Neural progenitor cell (in vitro differentiated cells): ENCODE data around the gene SEMA6A. TPM values are rescaled to one million over a fixed set of nuclear protein-coding genes. Genes with fewer than 3 reads are reported as not detected.

ENCODE experiments used
- DNase-seq: peaks from one replicate; pipeline ENCODE4 v3.0.0-alpha.2; 2016; ENCODE audit warnings: low spot score
- H2AFZ ChIP-seq: fragments of 200-600 bp; sonication (generic); replicated peaks from 2 replicates; pipeline ENCODE4 v1.6.1; 2016; ENCODE audit warnings: antibody characterized with exemption
- H3F3A ChIP-seq: fragments of 200-600 bp; sonication (generic); 2 replicates; pipeline ENCODE4 v1.6.1; 2016; ENCODE audit warnings: antibody characterized with exemption, low read depth
- H3K27ac ChIP-seq: fragments of 200-600 bp; sonication (generic); 2 replicates; pipeline ENCODE4 v1.5.1; 2016; ENCODE audit warnings: mild to moderate bottlenecking
- H3K27me3 ChIP-seq: fragments of 200-600 bp; sonication (generic); 2 replicates; pipeline ENCODE4 v1.6.1; 2016; ENCODE audit warnings: mild to moderate bottlenecking, moderate library complexity
- H3K36me3 ChIP-seq: fragments of 200-600 bp; sonication (generic); 2 replicates; pipeline ENCODE4 v1.5.1; 2016
- H3K4me1 ChIP-seq: fragments of 200-600 bp; sonication (generic); 2 replicates; pipeline ENCODE4 v1.6.1; 2016; ENCODE audit warnings: mixed run types
- H3K4me2 ChIP-seq: fragments of 200-600 bp; sonication (generic); 2 replicates; pipeline ENCODE4 v1.6.1; 2016
- H3K4me3 ChIP-seq: fragments of 200-600 bp; sonication (generic); 2 replicates; pipeline ENCODE4 v1.5.1; 2016
- H3K79me2 ChIP-seq: fragments of 200-600 bp; sonication (generic); 2 replicates; pipeline ENCODE4 v1.6.1; 2016; ENCODE audit warnings: low read depth
- H3K9ac ChIP-seq: fragments of 200-600 bp; sonication (generic); 2 replicates; pipeline ENCODE4 v1.6.1; 2016
- H3K9me3 ChIP-seq: fragments of 200-600 bp; sonication (generic); 2 replicates; pipeline ENCODE4 v1.5.1; 2016; ENCODE audit warnings: low read depth
- H4K20me1 ChIP-seq: fragments of 200-600 bp; sonication (generic); 2 replicates; pipeline ENCODE4 v1.6.1; 2016; ENCODE audit warnings: low read depth
- H3K27ac Mint-ChIP-seq: 3 replicates; pipeline ENCODE4 v1.8.0; 2021; ENCODE audit warnings: mixed read lengths
- H3K27me3 Mint-ChIP-seq: 2 replicates; pipeline ENCODE4 v1.8.0; 2022; ENCODE audit warnings: low read depth, mild to moderate bottlenecking, inconsistent platforms, moderate library complexity, mixed read lengths; ENCODE audit not compliant: insufficient read depth
- H3K36me3 Mint-ChIP-seq: 3 replicates; pipeline ENCODE4 v1.8.0; 2021; ENCODE audit warnings: mixed read lengths
- H3K4me1 Mint-ChIP-seq: 3 replicates; pipeline ENCODE4 v1.8.0; 2021; ENCODE audit warnings: mixed read lengths
- H3K4me3 Mint-ChIP-seq: 3 replicates; pipeline ENCODE4 v1.8.0; 2021; ENCODE audit warnings: mild to moderate bottlenecking, moderate library complexity, mixed read lengths
- H3K9me3 Mint-ChIP-seq: 3 replicates; pipeline ENCODE4 v1.8.0; 2020; ENCODE audit warnings: mixed read lengths
- CTCF ChIP-seq: fragments of 200-600 bp; sonication (generic); IDR thresholded peaks from 2 replicates; pipeline ENCODE4 v1.5.1; 2017; ENCODE audit warnings: antibody characterized with exemption, mild to moderate bottlenecking
- EZH2 ChIP-seq: fragments of 200-600 bp; sonication (generic); IDR thresholded peaks from 2 replicates; pipeline ENCODE4 v1.6.1; 2017; ENCODE audit warnings: antibody characterized with exemption, mild to moderate bottlenecking, moderate library complexity
- EZH2phosphoT487 ChIP-seq: fragments of 200-600 bp; sonication (generic); IDR thresholded peaks from 2 replicates; pipeline ENCODE4 v1.6.1; 2017; ENCODE audit warnings: antibody characterized with exemption
- total RNA-seq: library from RNA; depleted of rRNA; stranded (reverse); fragments of >200 nt; gene quantifications from 2 replicates; pipeline ENCODE4 v1.2.3, GENCODE V29; 2015; ENCODE audit warnings: low replicate concordance

Gene SEMA6A
- total RNA-seq, 1 donor from 2014 or later, result 86.4 TPM

- Mint-ChIP-seq H3K27me3 (peaks cover 2% of the 10 kb centered on the region), H3K9me3 (peaks cover 2% of the 10 kb centered on the region), H3K36me3 (peaks cover 60% of the 10 kb centered on the region), H3K27ac (no peak overlapping the region), H3K4me3 (no peak overlapping the region), H3K4me1 (no peaks in the 10 kb centered on the region)
- no peaks in the 10 kb centered on the region for H3K9me3 ChIP-seq
- no peak for DNase-seq
- no peak overlapping the region for H3K4me3 ChIP-seq
- no peak overlapping the region for H3K4me2 ChIP-seq
- peaks cover 4% of the 10 kb centered on the region for H3K36me3 ChIP-seq
- no peak overlapping the region for H3K27ac ChIP-seq
- peaks cover 4% of the 10 kb centered on the region for H4K20me1 ChIP-seq
- peaks cover 9% of the 10 kb centered on the region for H3F3A ChIP-seq
- no peak overlapping the region for H2AFZ ChIP-seq
- TF ChIP-seq CTCF (no peak), EZH2 (no peak), EZH2phosphoT487 (no peak)
- H3K27me3 ChIP-seq, result no peaks in the 10 kb centered on the region
- H3K79me2 ChIP-seq, result peaks cover 14% of the 10 kb centered on the region
- H3K4me1 ChIP-seq, result peaks cover 7% of the 10 kb centered on the region
- H3K9ac ChIP-seq, result no peak overlapping the region
These were observed 106.0 kb downstream of the SEMA6A start for GRCh38 chr5:116468583-116468982.

GRCh38 chr5:116467465-116467843, 107.2 kb downstream of the SEMA6A start:
- no peak overlapping the region for H3K4me3 ChIP-seq
- H3K27me3 ChIP-seq, result no peaks in the 10 kb centered on the region
- no peak overlapping the region for H3K9ac ChIP-seq
- H3K27ac Mint-ChIP-seq, result no peak overlapping the region
- peaks cover 2% of the 10 kb centered on the region for H3K9me3 Mint-ChIP-seq
- no peak overlapping the region for H3K4me2 ChIP-seq
- no peak overlapping the region for H3K27ac ChIP-seq
- no peaks in the 10 kb centered on the region for H3K9me3 ChIP-seq
- DNase-seq, result no peak
- H3F3A ChIP-seq, result peaks cover 9% of the 10 kb centered on the region
- H2AFZ ChIP-seq, result no peak overlapping the region
- peaks cover 56% of the 10 kb centered on the region for H3K36me3 Mint-ChIP-seq
- H3K79me2 ChIP-seq, result peaks cover 22% of the 10 kb centered on the region
- H3K27me3 Mint-ChIP-seq, result peaks cover 2% of the 10 kb centered on the region
- peaks cover 10% of the 10 kb centered on the region for H4K20me1 ChIP-seq
- H3K4me3 Mint-ChIP-seq, result no peak overlapping the region
- TF ChIP-seq EZH2, result no peak
- TF ChIP-seq EZH2phosphoT487, result no peak
- TF ChIP-seq CTCF, result no peak
- no peaks in the 10 kb centered on the region for H3K4me1 Mint-ChIP-seq
- H3K4me1 ChIP-seq, result peaks cover 17% of the 10 kb centered on the region
- peaks cover 4% of the 10 kb centered on the region for H3K36me3 ChIP-seq

GRCh38 chr5:116466727-116467464, 107.7 kb downstream of the SEMA6A start:
- H4K20me1 ChIP-seq, result peaks cover 10% of the 10 kb centered on the region
- Mint-ChIP-seq H3K9me3 (peaks cover 2% of the 10 kb centered on the region), H3K27ac (no peak overlapping the region), H3K27me3 (peaks cover 2% of the 10 kb centered on the region), H3K4me1 (no peaks in the 10 kb centered on the region), H3K4me3 (no peak overlapping the region), H3K36me3 (peaks cover 59% of the 10 kb centered on the region)
- H3K36me3 ChIP-seq, result peaks cover 4% of the 10 kb centered on the region
- peaks cover 10% of the 10 kb centered on the region for H3F3A ChIP-seq
- no peaks in the 10 kb centered on the region for H3K9me3 ChIP-seq
- no peak overlapping the region for H2AFZ ChIP-seq
- no peaks in the 10 kb centered on the region for H3K27me3 ChIP-seq
- no peak overlapping the region for H3K4me2 ChIP-seq
- H3K79me2 ChIP-seq, result peaks cover 23% of the 10 kb centered on the region
- no peak overlapping the region for H3K9ac ChIP-seq
- H3K4me1 ChIP-seq, result peaks cover 17% of the 10 kb centered on the region
- no peak overlapping the region for H3K4me3 ChIP-seq
- no peak for DNase-seq
- TF ChIP-seq EZH2, result no peak
- no peak for TF ChIP-seq EZH2phosphoT487
- no peak for TF ChIP-seq CTCF
- no peak overlapping the region for H3K27ac ChIP-seq
